ENCODE results near the gene NCOA5.
"Not testable (repeated sequence)": the region's sequence is repeated elsewhere in the genome, so short reads cannot be mapped to it uniquely, and the experiment has no call there.

Gene NCOA5

DNA sequence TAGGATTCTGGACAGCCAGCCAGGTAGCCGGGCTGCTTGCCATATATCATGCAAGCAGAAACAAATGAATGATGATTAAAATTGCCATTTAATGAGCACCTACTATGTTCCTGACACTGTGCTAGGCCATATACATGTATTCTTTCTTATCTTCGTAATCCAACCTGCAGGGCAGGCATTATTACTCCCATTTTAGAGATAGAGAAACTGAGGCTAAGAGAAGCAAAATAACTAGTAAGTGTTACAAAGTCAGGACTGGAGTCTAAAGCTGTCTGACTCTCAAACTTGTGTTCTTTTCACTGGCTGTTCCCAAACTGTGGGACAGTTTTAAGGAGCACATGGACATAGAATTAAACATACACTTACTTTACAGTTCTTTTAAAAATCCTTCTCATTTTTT is 30.4 kb upstream of the NCOA5 start:
- DNase-seq, result no peak

DNA sequence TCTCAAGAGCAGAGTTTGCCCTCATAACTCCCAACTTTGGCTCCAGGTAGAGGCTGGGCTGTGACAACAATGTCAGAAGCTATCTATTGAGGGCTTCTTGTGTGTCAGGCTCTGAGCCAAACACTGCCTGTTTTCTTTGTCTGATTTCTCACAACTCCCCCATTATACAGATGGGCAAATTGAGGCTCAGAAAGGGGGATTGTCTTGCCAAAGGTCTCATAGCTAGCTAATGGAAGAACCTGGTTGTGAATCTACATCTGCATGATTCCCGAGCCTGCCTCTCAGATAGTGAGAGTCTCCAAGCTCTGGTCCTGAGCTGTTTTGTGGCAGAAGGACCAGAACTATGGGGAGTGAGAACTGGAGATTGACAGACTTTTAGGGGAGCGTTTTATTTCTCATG is 29.8 kb upstream of the NCOA5 start:
- no peak for DNase-seq

DNA sequence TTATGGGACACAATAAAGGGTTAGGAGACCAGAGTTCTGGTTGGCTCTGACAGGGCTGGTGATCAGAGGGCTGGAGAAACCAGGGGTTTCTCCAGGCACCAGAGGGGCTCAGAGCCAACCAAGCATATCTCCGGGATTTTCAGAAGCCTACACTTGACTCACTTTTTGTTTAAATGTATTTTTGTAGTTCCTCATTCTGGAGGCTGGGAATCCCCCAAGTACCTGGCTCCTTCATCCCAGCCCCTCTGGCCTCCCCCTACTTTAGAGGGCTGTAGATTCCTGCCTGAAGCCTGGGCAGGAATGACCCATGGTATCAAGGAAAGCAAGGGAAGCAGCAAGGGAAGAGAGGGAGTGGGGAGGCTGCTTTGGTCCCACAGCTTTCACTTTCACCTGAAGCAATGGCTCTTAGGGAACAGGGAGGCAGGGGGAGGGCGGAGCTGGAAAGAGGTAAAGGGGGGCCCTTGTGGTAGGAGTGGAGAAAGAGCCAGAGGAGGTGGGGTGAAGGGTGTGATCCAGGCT is 29.3 kb upstream of the NCOA5 start:
- no peak for DNase-seq

DNA sequence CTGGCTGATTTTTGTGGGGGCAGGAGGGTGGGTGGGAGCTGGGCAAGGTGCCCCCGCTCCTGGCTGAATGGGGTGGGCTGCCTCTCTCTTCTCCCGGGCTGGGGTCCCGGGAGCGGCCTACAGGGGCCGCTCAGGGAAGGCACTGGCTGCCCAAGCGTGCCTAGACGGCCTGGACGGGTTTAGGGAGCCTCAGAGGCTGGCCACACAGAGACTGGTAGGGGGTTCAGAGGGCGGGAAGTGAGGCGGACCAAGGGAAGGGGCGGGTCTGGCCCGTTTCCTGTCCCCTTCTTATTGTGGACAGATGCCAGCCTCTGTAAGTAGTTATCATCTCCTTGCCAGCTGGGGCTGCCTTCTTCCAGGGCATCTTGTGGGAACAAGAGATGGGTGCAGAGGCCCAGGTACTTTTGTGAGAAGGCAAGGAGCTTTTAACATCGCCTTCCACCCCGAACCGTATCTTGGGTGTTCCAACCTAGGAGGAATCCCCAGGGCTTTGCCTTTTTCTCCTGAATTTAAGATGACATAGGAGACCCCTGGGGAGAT is 28.8 kb upstream of the NCOA5 start:
- peak; percentile 6 for DNase-seq

DNA sequence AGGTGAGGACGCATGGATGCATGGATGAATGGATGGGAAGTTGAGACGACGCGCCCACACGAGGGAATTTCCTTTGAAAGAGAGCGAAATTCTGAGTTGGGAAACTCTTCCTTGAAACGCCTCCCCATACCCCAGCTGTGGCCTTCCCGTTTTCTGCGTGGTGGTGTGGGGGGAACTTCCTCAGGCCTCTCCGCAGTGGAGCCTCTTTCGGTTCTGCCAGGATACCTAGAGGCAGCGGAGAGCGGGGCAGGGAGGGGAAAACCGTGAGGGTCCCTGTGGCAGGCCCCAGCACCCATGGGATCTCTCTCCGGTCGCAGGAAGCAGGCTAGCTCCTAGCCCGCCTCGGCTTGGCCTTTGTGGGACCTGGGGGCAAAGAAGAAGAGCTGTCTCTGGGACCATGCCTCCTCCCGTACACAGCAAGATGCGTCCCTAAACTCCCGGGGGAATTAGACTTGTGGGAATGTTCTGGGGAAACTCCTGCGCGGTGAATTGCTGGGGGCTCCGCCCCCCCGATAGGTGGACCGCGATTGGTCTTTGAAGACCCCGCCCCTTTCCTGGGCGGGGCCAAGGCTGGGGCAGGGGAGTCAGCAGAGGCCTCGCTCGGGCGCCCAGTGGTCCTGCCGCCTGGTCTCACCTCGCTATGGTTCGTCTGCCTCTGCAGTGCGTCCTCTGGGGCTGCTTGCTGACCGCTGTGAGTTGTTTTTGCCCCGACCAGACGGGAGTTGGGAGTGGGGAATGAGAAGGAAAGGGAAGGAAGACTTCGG is 28.1 kb upstream of the NCOA5 start, which contains the start of gene CD40:
CD40 (plus strand) TSS at position 611 of the 764 bp plus-strand sequence; CDS start at position 641, 30 bp downstream.
- DNase-seq, result peak; percentile 82

DNA sequence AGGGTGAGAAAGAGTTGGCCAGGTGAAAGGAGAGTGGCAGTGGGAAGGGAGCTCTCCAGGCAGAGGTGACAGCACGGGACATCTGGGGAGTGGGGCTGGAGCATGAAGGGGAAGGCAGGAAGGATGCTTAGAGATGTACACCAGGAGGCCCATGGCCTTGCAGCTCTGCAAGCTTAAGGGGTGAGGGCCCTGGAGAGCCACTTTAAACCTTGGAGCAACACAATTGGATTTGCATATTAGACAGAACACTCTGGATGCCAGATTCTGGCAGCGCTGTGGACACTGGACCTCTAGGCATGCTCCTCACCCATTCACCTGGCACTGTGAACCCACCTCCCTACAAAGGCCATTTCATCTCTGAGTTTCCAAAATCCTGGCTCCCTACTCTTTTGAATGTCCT is 24.7 kb upstream of the NCOA5 start:
- DNase-seq, result no peak

DNA sequence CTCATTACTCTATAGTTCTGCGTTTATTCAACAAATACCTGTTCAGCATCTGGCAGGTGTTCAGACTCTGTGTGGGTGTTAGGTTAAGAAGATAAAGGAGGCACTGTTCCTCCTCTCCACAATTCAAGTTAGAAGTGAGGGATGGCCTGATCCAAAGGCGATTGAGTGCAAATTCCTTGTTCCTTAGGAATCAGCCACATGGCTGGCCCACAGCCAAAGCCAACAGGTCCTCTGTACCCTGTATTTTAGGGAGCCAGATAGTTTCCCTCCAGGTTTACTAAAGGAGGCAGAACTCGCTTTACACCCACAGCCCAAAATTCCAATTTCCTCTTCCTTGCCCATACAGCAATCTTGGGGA is 23.3 kb upstream of the NCOA5 start:
- no peak for DNase-seq

DNA sequence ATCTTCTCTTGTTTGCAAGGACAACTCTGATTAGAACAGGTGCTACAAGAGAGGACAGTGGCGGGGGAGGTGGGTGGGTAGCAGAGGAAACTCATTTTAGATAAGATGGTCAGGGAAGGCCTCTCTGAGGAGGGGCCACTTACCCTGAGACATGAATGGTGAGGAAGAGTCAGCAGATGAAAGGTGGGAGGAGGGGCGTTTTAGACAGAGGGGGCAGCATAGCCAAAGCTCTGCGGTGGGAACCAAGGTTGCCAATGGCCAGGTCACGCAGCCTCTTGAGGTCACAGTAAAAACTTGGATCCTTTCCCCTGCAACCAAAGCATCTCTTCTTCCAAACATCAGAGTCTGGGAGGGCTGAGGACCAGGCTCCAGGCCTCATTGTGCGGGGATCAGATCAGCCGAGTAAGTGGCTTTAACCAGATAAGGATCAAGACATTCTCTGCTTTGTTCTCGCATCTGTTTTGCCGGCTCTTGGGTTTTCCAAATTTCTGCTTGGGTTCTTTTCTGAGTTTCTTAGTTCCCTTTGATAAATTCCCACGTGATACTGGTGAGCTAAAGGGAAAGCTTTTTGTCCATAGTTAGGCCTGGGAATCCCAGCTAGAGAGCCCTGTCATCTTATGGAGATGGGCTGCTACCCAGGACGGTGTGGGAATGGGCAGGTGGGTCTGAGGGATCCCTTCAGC is 22.8 kb upstream of the NCOA5 start:
- no peak for DNase-seq

DNA sequence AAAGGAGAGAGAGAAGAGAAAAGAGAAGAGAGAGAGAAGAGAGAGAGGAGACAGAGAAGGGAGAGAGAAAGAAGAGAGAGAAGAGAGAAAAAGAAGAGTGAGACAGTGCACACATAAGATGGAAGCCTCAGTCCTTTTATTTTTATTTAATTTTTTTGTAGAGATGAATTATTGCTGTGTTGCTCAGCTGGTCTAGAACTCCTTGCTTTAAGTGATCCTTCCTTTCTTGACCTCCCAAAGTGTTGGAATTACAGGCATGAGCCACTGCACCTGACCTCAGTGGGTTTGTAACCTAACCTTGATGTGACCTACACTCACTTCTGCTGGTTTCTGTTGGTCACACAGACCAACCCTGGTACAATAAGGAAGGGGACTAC is 22.1 kb upstream of the NCOA5 start:
- no peak for DNase-seq

DNA sequence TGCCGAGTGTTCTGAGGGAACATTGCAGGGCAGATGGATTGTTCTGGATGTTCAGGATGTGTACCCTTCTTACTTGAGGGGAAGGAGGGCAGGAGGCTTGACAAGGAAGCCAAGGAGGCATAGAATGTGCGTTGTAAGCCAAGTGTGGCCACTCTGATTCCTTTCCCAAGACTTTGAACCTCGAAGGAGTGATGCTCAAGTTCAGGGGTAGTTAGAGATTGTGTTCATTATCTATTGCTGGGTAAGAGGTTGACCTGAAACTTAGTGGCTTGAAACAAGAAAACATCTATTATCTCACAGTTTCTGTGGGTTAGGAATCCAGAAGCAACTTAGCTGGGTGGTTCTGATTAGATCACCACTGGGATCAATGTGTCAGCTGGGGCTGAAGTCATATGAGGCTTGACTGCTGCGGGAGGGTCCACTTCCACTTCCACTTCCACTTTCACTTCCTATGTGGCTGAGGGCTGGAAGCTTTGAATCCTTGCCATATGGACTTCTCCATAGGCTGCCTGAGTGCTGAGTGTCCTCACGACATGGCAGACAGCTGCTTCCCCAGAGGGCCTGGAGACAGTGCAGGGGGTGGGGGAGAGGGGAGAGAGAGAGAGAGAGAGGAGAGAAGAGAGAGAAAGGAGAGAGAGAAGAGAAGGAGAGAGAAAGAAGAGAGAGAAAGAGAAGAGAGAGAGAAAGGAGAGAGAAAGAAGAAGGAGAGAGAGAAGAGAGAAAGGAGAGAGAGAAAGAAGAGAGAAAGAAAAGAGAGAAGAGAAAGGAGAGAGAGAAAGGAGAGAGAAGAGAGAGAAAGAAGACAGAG is 21.5 kb upstream of the NCOA5 start:
- DNase-seq, result no peak

DNA sequence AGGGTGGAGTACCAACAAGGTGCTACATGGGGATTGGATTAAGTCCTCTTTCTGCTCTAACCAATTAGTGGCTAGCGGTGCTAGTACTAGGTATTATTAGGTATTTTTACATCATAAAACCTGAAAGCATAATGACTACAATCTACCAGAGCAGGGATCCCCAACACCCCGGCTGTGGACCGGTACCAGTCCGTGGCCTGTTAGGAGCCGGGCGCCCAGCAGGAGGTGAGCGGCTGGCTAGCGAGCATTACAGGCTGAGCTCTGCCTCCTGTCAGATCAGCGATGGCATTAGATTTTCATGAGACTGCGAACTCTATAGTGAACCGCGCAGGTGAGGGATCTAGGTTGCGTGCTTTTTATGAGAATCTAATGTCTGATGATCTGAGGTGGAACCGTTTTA is 19.2 kb upstream of the NCOA5 start:
- DNase-seq, result no peak

DNA sequence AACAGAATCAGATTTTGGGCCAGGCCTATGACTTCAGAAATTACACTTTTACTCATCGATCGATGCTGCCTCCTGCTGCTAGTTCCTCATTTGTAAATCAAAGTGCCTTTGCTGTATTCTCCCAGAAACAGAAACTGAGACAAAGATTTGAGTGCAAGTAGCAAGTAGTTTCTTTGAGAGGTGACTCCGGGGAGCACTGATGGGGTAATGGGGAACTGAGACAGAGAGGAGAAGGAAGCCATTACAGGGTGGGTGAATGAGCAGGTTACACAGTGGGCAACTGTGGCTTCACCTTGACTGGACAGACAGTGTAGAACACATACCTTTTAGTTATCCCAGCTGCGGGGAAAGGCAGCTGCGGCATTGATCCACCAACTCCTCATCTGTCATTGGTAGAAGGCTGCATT is 18.7 kb upstream of the NCOA5 start:
- no peak for DNase-seq

DNA sequence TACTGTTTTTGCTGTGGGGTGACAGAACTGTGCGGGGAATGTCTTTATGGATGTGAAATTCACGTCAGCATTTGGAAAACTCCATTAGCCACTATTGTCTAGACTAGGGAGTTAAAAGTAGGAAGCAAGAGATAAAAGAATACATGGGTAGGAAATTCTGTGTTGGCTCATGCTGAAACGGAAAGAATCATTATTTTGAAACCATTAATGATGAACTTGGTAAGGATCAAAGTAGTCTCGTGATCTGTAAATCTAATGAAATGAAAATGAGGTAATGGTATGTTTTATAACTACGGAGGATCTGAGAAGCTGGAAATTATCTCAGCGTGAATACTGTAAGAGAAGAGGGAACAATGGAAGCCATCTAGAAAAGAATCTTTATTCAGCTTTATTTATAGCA is 17.3 kb upstream of the NCOA5 start:
- DNase-seq, result no peak

DNA sequence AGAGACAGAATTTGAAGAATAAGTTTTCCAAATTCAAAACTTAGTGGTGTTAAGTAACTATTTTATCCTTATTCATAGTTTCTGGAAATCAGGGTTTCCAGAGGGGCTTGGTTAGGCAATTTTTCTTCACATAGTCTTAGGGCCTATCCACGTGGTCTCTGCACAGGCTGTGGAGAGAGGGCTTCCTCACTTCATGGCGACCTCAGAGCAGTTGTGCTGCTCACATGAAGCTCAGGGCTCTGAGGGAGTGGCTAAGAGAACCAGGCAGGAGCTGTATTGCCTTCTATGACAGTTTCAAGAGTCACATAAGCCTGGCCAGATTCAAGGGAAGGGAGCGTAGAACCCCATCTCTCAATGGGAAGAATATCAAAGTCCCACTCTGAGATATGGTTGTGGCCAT is 14.5 kb upstream of the NCOA5 start:
- DNase-seq, result no peak

DNA sequence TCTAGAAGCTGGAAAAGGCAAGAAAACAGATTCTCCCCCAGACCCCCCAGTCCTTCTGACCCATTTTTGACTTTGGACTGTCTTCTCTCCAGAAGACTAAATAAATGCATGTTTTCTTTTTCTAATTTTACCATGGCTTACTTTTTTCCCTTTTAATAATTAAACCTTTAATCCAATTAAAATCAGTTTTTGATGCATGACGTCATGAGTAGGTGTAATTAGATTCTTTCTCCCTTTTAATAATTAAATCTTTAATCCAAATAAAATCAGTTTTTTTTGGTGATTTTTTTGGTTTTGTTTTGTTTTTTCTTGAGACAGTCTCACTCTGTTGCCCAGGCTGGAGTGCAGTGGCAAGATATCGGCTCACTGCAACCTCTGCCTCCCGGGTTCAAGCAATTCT is 13.2 kb upstream of the NCOA5 start:
- no peak for DNase-seq

DNA sequence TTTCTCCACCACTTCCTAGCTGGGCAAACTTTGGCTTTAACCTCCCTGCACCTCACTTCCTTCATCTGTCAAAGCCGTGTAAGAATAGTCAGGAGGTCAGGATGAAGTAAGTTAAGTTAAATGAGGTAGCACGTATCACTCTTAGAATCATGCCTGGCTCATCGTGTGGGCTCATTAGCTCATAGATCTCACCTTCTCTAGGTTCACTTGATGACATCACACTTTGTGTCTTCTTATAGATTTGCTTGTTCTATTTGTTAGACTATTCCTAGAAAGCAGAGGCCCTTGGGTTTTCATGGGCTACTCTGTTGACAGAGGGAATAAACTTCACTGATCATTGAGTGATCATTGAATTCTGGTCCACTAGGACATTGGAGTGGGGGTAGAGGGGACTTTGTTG is 12.2 kb upstream of the NCOA5 start:
- no peak for DNase-seq

DNA sequence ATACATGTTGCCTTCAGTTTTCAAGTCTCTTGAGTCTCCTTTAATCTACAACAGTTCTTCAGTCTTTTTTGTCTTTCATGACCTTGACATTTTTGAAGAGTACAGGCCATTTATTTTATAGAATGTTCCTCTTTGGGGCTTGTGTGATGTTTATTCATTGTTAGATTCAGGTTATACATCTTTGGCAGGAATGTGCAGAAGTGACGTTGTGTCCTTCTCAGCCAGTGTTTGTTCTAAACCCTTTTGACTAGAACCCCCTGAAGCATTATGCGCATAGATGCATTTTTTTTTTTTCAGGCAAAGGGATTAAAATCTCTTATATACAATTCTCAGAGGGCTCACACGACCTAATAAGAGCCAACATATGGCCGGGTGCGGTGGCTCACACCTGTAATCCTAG is 11.2 kb upstream of the NCOA5 start:
- no peak for DNase-seq

DNA sequence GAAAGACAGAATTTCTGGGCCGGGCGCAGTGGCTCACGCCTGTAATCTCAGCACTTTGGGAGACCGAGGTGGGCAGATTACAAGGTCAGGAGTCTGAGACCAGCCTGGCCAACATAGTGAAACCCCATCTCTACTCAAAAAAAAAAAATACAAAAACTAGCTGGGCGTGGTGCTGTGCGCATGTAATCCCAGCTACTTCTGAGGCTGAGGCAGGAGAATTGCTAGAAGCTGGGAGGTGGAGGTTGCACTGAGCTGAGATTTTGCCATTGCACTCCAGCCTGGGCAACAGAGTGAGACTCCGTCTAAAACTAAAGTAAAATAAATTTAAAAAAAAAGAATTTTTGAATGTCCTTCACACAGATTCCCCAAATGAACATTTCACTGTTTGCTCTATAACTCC is 10.7 kb upstream of the NCOA5 start:
- DNase-seq, result not testable (repeated sequence)

DNA sequence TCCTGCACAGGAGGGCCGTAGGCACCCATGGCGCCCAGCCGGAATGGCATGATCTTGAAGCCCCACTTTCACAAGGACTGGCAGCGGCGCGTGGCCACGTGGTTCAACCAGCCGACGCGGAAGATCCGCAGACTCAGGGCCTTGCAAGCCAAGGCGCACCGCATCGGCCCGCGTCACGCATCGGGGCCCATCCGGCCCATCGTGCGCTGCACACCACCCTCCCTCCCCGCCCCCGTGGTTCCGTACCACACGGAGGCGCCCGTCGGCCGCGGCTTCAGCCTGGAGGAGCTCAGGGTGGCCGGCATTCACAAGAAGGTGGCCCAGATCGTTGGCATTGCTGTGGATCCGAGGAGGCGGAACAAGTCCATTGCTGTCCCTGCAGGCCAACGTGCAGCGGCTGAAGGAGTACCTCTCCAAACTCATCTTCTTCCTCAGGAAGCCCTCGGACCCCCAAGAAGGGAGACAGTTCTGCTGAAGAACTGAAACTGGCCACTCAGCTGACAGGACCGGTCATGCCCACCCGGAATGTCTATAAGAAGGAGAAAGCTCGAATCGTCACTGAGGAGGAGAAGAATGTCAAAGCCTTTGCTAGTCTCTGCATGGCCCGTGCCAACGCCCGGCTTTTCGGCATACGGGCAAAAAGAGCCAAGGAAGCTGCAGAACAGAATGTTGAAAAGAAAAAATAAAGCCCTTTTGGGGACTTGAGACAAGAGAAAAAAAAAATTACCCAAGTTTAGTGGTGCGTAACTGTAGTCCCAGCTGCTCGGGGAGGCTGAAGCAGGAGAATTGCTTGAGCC is 9.9 kb upstream of the NCOA5 start:
- DNase-seq, result no peak

DNA sequence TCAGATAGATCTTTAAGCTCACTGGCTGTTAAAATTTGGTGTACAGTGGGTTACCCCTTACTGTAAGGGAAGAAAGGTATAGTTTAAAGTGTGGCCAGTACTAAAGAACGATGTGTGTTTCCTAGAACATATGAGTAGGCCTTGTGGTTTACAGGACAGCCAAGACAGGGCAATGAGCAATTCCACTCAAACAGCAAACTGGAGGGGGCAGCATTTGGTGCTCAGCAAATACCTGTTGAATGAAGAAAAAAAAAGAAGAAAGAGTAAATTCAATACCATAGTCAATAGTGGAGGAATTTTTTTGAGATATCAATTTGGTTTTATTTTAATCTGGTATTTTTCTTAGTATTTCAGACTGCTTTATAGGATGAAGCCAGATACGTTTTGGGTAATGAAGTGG is 3.8 kb upstream of the NCOA5 start:
- no peak for DNase-seq

DNA sequence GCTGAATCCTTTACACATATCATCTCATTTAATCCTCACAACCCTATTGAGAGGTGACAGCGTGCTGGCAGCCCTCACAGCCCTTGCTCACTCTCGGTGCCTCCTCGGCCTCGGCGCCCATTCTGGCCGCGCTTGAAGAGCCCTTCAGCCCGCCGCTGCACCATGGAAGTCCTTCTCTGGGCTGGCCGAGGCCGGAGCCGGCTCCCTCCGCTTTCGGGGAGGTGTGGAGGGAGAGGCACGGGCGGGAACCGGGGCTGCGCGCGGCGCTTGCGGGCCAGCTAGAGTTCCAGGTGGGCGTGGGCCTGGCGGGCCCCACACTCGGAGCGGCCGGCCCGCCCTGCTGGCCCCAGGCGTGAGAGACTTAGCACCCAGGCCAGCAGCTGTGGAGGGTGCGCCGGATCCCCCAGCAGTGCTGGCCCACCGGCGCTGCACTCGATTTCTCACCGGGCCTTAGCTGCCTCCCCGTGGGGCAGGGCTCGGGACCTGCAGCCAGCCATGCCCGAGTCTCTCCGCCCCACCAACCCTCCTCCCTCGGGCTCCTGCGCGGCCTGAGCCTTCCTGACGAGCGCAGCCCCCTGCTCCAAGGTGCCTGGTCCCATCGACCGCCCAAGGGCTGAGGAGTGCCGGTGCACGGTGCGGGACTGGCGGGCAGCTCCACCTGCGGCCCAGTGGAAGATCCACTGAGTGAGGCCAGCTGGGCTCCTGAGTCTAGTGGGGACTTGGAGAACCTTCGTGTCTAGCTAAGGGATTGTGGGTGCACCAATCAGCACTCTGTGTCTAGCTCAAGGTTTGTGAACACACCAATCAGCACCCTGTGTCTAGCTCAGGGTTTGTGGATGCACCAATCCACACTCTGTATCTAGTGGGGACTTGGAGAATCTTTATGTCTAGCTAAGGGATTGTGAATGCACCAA is 2.1 kb upstream of the NCOA5 start:
- DNase-seq, result not testable (repeated sequence)

DNA sequence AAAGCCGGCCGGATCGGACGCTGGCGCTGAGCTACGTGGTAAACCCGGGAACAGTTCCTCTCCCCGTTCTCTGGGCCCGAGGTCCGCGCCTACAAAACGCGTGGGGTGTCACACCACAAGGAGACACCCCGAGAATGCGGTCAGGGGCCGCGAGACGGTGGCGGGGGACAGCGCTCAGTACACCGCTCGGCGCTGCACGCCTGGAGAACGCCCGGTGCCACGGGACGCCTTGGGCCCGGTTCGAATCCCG is 670 bp downstream of the NCOA5 start:
- peak; percentile 12 for DNase-seq
